Osteocyte (in vitro differentiated cells): ENCODE measurements around the gene VAPA. TPM values are rescaled to one million over a fixed set of nuclear protein-coding genes. Genes with fewer than 3 reads are reported as not detected.

Source experiments
- DNase-seq: peaks from one replicate; pipeline ENCODE4 v3.0.0; 2021; ENCODE audit warnings: mixed read lengths; ENCODE audit not compliant: unreplicated experiment; ENCODE audit errors: extremely low spot score
- H3K27ac Mint-ChIP-seq: one replicate; pipeline ENCODE4 v1.8.0; 2021; ENCODE audit warnings: mild to moderate bottlenecking, mixed read lengths; ENCODE audit not compliant: unreplicated experiment
- H3K27me3 Mint-ChIP-seq: one replicate; pipeline ENCODE4 v1.8.0; 2021; ENCODE audit warnings: mixed read lengths; ENCODE audit not compliant: unreplicated experiment
- H3K36me3 Mint-ChIP-seq: one replicate; pipeline ENCODE4 v1.8.0; 2021; ENCODE audit warnings: mixed read lengths; ENCODE audit not compliant: unreplicated experiment
- H3K4me1 Mint-ChIP-seq: one replicate; pipeline ENCODE4 v1.8.0; 2021; ENCODE audit warnings: mixed read lengths; ENCODE audit not compliant: unreplicated experiment
- H3K4me3 Mint-ChIP-seq: one replicate; pipeline ENCODE4 v1.8.0; 2021; ENCODE audit warnings: mild to moderate bottlenecking, moderate library complexity, mixed read lengths; ENCODE audit not compliant: unreplicated experiment
- H3K9me3 Mint-ChIP-seq: one replicate; pipeline ENCODE4 v1.8.0; 2021; ENCODE audit warnings: mixed read lengths; ENCODE audit not compliant: unreplicated experiment
- CTCF ChIP-seq: fragments of 200-600 bp; sonication (generic); IDR thresholded peaks from 2 replicates; pipeline ENCODE4 v1.5.0; 2021; ENCODE audit warnings: antibody characterized with exemption, mild to moderate bottlenecking, moderate library complexity
- total RNA-seq: library from RNA; stranded (reverse); gene quantifications from 2 replicates; pipeline ENCODE4 v1.2.1, GENCODE V29; 2021

VAPA gene
- total RNA-seq, 1 donor from 2014 or later: 157 TPM

- DNase-seq: no peak
- Mint-ChIP-seq H3K9me3 (no peaks in the 10 kb centered on the region), H3K4me1 (peaks cover 46% of the 10 kb centered on the region), H3K4me3 (no peak overlapping the region), H3K27ac (no peak overlapping the region), H3K36me3 (peaks cover 17% of the 10 kb centered on the region), H3K27me3 (no peaks in the 10 kb centered on the region)
- no peak for TF ChIP-seq CTCF
These were observed 17.3 kb downstream of the VAPA start for GRCh38 chr18:9931146-9931545.

GRCh38 chr18:9931678-9932077 lies 17.9 kb downstream of the VAPA start:
- Mint-ChIP-seq H3K9me3 (no peaks in the 10 kb centered on the region), H3K4me1 (peaks cover 43% of the 10 kb centered on the region), H3K4me3 (no peak overlapping the region), H3K27me3 (no peaks in the 10 kb centered on the region), H3K36me3 (peaks cover 21% of the 10 kb centered on the region), H3K27ac (peak overlapping the region; percentile 60)
- DNase-seq: no peak
- no peak for TF ChIP-seq CTCF

GRCh38 chr18:9933865-9934264 lies 20.0 kb downstream of the VAPA start:
- Mint-ChIP-seq H3K27me3 (no peaks in the 10 kb centered on the region), H3K4me3 (no peak overlapping the region), H3K4me1 (peaks cover 26% of the 10 kb centered on the region), H3K9me3 (no peaks in the 10 kb centered on the region), H3K27ac (peak overlapping the region; percentile 6), H3K36me3 (peaks cover 37% of the 10 kb centered on the region)
- DNase-seq: no peak
- no peak for TF ChIP-seq CTCF

- no peak for TF ChIP-seq CTCF
- Mint-ChIP-seq H3K4me1 (peaks cover 22% of the 10 kb centered on the region), H3K27me3 (no peaks in the 10 kb centered on the region), H3K9me3 (no peaks in the 10 kb centered on the region), H3K27ac (peak overlapping the region; percentile 6), H3K36me3 (peaks cover 37% of the 10 kb centered on the region), H3K4me3 (no peak overlapping the region)
- no peak for DNase-seq
These were observed 20.5 kb downstream of the VAPA start for GRCh38 chr18:9934274-9934673.

- H3K36me3 Mint-ChIP-seq: peaks cover 51% of the 10 kb centered on the region
- no peak for TF ChIP-seq CTCF
- DNase-seq: no peak
- H3K27me3 Mint-ChIP-seq: no peaks in the 10 kb centered on the region
- H3K4me1 Mint-ChIP-seq: no peaks in the 10 kb centered on the region
- no peak overlapping the region for H3K4me3 Mint-ChIP-seq
- no peak overlapping the region for H3K27ac Mint-ChIP-seq
- no peaks in the 10 kb centered on the region for H3K9me3 Mint-ChIP-seq
These were observed 27.3 kb downstream of the VAPA start for GRCh38 chr18:9941103-9941502.
